IPS-11a (cell line): ENCODE data around the gene SLC22A31.

Source experiments
- H3K4me3 ChIP-seq: one replicate; pipeline ENCODE4 v1.5.1; 2013; ENCODE audit warnings: low read depth, low read length, control low read depth

The SLC22A31 gene

GRCh38 chr16:89152831-89153700 is 47.3 kb downstream of the SLC22A31 start:
- H3K4me3 ChIP-seq, result no peak overlapping the region

DNA sequence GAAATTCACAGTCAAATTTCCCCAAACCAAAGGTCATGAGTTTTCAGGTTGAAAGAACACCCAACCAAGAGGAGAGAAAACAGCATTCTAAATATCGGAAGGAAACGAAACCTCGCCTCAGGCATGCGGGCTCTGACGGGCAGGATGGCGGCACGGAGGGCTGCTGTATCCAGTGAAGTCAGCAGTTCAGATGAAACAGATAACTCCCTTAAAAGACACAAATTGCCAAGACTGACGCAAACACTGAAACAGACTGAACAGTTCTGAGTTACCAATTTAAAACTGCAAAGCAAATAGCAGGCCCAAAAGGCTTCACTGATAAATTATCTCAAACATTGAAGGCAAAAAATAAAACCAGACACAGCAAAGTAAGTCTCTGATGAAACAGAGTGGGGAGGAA is 49.4 kb downstream of the SLC22A31 start:
- H3K4me3 ChIP-seq, result no peak overlapping the region

GRCh38 chr16:89150090-89150835 is 50.1 kb downstream of the SLC22A31 start:
- no peak overlapping the region for H3K4me3 ChIP-seq

GRCh38 chr16:89149386-89149785 is 51.0 kb downstream of the SLC22A31 start:
- no peak overlapping the region for H3K4me3 ChIP-seq

- H3K4me3 ChIP-seq, result no peak overlapping the region
Measured at GRCh38 chr16:89147085-89147817, 53.1 kb downstream of the SLC22A31 start.

DNA sequence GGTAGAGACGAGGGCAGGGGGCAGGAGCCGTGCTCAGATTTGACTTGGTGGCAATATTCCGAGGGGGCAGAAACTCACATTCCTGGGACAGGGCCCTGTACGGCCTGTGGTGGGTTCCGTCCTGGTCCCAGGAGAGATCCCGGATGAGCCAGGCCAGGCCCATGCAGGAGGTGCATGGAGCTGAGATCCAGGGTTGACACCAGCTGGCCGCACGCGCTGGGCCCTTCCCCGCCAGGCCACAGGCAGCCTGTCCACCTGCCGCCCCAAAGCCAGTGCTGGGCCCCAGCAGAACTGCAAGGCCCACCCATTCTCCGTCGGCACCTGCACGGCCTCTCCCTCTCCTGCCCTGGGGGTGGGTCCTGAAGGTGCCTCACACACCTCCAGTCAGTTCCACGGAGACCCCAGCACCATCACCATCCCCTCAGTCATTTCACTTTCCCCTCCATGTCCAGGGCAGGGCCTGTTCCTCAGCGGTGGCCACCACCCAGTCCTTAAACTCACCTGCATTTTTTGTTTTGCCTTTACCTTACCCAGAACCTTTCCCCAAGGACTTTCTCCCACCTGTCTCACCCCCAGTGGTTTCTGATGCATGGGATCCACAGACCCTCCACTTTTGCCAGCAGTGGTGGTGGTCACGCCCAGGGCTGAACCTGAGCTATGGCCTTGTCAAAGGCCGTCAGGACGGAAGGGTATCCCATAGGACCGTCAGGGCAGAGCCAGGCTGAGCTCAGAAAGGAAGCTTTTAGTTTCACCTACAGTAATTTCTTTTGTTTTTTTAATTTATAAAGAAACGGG is 53.9 kb downstream of the SLC22A31 start:
- H3K4me3 ChIP-seq, result no peak overlapping the region
